Stimulated activated CD8-positive, alpha-beta memory T cell treated with anti-CD3 and anti-CD28 coated beads, Interleukin-4, amount 100 ng/mL, for 1 hour (primary cell): Measurements from ENCODE around the gene ZNF366.

Experiments
- DNase-seq, 2 donors: peaks; one replicate each; pipeline ENCODE4 v3.0.0-alpha.2; 2020; ENCODE audit warnings: low read depth in 2 of 2, low spot score in 1 of 2

The ZNF366 gene

GRCh38 chr5:72507231-72507906 lies at the start of gene ZNF366:
Gene ZNF366, minus strand, starts transcription at chr5:72507410. Its CDS starts 45,914 bp downstream, at chr5:72461496.
- no peak for DNase-seq

- no peak for DNase-seq
Observed at GRCh38 chr5:72556351-72557166, 49.3 kb upstream of the ZNF366 start.

- no peak for DNase-seq
Observed at GRCh38 chr5:72555871-72556270, 48.7 kb upstream of the ZNF366 start.

GRCh38 chr5:72554897-72555296 lies 47.7 kb upstream of the ZNF366 start:
- DNase-seq = no peak

- no peak for DNase-seq
Observed at GRCh38 chr5:72552041-72552557, 44.9 kb upstream of the ZNF366 start.

- no peak for DNase-seq
Observed at GRCh38 chr5:72550595-72550994, 43.4 kb upstream of the ZNF366 start.

- DNase-seq = no peak
Observed at GRCh38 chr5:72543811-72544210, 36.6 kb upstream of the ZNF366 start.

- DNase-seq = no peak
Observed at GRCh38 chr5:72543365-72543764, 36.2 kb upstream of the ZNF366 start.

- DNase-seq = no peak
Observed at GRCh38 chr5:72542695-72543094, 35.5 kb upstream of the ZNF366 start.

GRCh38 chr5:72541501-72542225 lies 34.5 kb upstream of the ZNF366 start:
- DNase-seq = no peak

GRCh38 chr5:72540759-72541438 lies 33.7 kb upstream of the ZNF366 start:
- no peak for DNase-seq

GRCh38 chr5:72539726-72540125 lies 32.5 kb upstream of the ZNF366 start:
- DNase-seq = no peak

GRCh38 chr5:72539038-72539437 lies 31.8 kb upstream of the ZNF366 start:
- DNase-seq = no peak

- no peak for DNase-seq
Observed at GRCh38 chr5:72537166-72537565, 30.0 kb upstream of the ZNF366 start.

- DNase-seq = no peak
Observed at GRCh38 chr5:72531496-72532190, 24.4 kb upstream of the ZNF366 start.

GRCh38 chr5:72530196-72530595 lies 23.0 kb upstream of the ZNF366 start:
- no peak for DNase-seq

GRCh38 chr5:72529383-72529782 lies 22.2 kb upstream of the ZNF366 start:
- no peak for DNase-seq

GRCh38 chr5:72525816-72526215 lies 18.6 kb upstream of the ZNF366 start:
- no peak for DNase-seq

GRCh38 chr5:72523960-72524582 lies 16.9 kb upstream of the ZNF366 start:
- no peak for DNase-seq

GRCh38 chr5:72522607-72523006 lies 15.4 kb upstream of the ZNF366 start:
- no peak for DNase-seq
